Fibroblast of skin of left quadriceps (primary cell): Measurements from ENCODE around the gene LGSN.
"Not testable (repeated sequence)": the region's sequence is repeated elsewhere in the genome, so short reads cannot be mapped to it uniquely, and the experiment has no call there.

Experiments
- DNase-seq, 2 experiments: peaks; one replicate each; pipeline ENCODE4 v3.0.0-alpha.2; 2013; ENCODE audit warnings: low read depth in 2 of 2

LGSN gene

GRCh38 chr6:63319939-63320338 is at the start of gene LGSN:
Gene LGSN (minus strand): TSS chr6:63319983. CDS start chr6:63319943, 40 bp downstream.
- DNase-seq: no peak

GRCh38 chr6:63368347-63368746 is 48.6 kb upstream of the LGSN start:
- DNase-seq: no peak

DNA sequence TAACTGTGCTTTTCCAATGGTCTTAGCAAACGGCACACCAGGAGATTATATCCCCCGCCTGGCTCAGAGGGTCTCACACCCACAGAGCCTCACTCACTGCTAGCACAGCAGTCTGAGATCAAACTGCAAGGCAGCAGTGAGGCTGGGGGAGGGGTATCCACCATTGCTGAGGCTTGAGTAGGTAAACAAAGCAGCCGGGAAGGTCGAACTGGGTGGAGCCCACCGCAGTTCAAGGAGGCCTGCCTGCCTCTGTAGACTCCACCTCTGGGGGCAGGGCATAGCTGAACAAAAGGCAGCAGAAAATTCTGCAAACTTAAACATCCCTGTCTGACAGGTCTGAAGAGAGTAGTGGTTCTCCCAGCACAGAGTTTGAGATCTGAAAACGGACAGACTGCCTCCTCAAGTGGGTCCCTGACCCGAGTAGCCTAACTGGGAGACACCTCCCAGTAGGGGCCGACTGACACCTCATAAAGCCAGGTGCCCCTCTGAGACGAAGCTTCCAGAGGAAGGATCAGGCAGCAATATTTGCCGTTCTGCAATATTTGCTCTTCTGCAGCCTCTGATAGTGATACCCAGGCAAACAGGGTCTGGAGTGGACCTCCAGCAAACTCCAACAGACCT is 42.8 kb upstream of the LGSN start:
- not testable (repeated sequence) for DNase-seq

DNA sequence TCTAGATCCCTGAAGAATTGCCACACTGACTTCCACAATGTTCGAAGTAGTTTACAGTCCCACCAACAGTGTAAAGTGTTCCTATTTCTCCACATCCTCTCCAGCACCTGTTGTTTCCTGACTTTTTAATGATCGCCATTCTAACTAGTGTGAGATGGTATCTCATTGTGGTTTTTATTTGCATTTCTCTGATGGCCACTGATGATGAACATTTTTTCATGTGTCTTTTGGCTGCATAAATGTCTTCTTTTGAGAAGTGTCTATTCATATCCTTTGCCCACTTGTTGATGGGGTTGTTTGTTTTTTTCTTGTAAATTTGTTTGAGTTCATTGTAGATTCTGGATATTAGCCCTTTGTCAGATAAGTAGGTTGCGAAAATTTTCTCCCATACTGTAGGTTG is 37.6 kb upstream of the LGSN start:
- DNase-seq: not testable (repeated sequence)

- no peak for DNase-seq
These were observed 35.8 kb upstream of the LGSN start for GRCh38 chr6:63355632-63356031.

DNA sequence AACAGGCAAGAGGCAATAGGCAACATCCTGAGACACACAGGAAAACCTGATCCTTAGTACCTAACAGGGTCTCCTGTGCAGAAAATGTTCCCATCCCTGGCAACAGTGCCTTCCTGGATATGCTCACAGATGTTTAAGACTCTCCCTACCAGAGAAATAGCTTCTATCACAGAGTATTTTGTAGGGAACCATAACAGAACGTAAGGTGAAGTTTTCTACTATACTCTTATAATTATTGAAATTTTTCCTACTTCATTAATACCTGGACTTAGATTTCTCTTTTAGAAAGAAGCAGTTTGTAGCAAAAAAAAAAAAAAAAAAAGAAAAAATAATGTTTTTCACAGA is 33.5 kb upstream of the LGSN start:
- no peak for DNase-seq

DNA sequence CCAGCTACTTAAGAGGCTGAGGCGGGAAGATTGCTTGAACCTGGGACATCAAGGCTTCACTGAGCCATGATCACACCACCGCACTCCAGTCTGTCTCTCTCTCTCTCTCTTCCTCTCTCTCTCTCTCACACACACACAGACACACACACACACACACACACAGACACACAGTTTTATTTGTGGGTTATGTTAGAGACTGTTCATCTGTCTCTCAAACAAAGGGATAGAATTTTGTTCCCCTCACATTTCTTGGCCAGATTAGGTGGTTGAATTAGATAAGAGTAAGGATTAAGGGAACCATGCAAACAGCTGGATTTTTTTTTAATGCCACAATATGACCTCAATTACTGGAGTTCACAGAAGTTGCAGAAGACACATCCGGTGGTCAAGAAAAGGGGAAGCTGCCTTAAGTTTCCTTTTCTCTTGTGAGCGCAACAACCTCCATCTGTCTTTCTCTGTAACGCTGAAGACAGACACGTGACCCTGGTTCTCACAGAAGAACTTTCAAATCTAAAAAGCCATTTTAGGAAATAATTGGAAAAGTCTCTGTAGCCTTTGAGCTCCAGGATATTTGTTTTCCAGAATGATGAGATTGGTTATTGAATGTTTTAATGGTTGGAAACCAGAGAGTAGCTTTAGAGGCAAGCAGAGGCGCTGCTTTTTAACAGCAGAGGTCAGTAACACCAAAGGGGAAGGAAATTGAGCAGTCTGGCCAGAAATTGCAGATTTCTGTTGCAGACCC is 32.9 kb upstream of the LGSN start:
- DNase-seq: peak; percentile 10 to 13

DNA sequence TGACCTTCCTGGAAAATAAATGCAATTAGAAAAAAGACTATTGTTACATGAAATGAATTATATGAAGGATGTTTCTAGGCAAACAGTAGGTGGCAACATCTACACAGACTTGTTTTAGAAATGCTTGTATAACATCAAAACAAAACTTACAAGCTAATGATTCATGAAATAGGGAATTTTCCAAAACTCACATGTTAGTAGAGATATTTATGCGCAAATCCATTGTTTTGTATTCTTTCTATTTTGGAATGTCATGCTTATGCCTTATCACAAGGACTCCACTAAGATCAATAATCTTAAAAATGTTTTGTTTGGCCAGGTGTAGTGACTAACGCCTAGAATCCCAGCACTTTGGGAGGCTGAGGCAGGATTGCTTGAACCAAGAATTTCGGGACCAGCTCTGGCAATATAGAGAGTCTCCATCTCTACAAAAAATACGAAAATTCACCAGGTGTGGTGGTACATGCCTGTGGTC is 32.3 kb upstream of the LGSN start:
- DNase-seq: peak; percentile 21 to 27

DNA sequence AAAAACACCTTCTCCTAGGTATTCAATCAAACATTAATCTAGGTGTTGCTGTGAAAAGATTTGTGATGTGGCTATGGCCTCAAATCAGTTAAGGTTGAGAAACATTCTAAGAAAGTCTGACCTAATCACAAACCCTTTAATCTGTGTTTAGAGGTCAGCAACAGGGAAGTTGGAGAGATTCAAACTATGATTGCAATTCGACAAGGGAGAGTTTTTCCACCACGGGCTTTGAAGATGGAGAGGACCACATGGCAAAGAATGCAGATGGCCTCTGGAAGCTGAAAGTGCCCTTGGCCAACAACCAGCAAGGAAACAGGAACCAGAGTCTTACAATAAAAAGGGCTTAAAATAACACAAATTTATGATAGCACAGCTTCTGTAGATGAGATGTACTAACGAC is 29.6 kb upstream of the LGSN start:
- no peak for DNase-seq

GRCh38 chr6:63348836-63349235 is 29.1 kb upstream of the LGSN start:
- no peak for DNase-seq

GRCh38 chr6:63347599-63347998 is 27.8 kb upstream of the LGSN start:
- DNase-seq: peak; percentile 68 to 72

- no peak for DNase-seq
These were observed 26.5 kb upstream of the LGSN start for GRCh38 chr6:63346217-63346835.

DNA sequence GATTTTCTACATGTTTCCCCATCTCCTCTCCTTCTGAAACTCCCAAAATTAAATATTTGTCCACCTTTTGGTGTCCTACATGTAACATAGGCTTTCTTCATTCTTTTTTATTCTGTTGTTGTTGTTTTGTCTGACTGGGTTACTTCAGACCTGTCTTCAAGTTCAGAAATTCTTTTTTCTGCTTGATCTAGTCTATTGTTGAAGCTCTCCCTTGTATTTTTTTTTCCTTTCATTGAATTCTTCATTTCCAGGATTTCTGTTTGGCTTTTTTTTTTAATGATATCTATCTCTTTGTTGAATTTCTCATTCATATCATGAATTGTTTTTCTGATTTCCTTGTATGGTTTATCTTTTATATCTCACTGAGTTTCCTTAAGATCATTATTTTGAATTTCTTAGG is 20.6 kb upstream of the LGSN start:
- no peak for DNase-seq

GRCh38 chr6:63334652-63335051 is 14.9 kb upstream of the LGSN start:
- DNase-seq: not testable (repeated sequence)

GRCh38 chr6:63333440-63333839 is 13.7 kb upstream of the LGSN start:
- DNase-seq: no peak

GRCh38 chr6:63326630-63327029 is 6.8 kb upstream of the LGSN start:
- not testable (repeated sequence) for DNase-seq

GRCh38 chr6:63322981-63323380 is 3.2 kb upstream of the LGSN start:
- no peak for DNase-seq

GRCh38 chr6:63321821-63322220 is 2.0 kb upstream of the LGSN start:
- no peak for DNase-seq

DNA sequence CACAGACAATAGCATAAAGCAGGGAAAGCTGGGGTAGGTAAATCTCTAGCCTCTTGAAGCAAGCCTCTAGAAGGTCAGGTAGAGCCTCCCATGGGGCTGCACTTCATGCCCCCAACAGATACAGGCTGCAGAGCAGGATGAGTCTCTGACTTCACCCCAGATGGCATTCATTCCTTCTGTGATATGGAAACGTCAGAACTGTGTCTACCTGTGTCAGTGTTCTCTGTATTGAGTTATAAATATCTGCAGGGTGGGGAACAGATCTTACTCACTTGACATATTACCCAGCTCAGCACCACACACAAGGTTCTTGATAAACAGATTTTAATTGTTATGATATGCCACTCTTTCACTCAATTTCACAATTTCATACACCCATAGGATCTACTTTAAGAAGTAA is 2.1 kb downstream of the LGSN start:
- DNase-seq: no peak

GRCh38 chr6:63316113-63316512 is 3.7 kb downstream of the LGSN start:
- DNase-seq: no peak

DNA sequence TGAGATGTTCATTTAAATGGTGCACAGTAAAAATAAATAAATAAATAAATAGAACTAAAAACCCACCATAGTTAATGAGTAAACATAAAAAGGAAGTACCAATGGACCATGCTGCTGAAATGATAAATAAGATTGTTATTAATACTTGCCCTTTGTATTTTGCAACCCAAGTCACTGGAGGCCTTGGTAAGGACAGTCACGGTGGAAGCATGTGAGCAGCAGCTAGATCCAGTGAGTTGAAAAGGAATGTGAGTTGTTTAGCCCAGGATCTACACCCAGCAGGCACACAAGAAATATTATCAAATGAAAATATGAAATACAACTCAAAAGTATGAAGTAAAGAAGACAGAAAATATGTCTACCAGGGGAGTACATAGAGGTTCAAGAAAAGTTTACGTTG is 6.7 kb downstream of the LGSN start:
- DNase-seq: no peak

DNA sequence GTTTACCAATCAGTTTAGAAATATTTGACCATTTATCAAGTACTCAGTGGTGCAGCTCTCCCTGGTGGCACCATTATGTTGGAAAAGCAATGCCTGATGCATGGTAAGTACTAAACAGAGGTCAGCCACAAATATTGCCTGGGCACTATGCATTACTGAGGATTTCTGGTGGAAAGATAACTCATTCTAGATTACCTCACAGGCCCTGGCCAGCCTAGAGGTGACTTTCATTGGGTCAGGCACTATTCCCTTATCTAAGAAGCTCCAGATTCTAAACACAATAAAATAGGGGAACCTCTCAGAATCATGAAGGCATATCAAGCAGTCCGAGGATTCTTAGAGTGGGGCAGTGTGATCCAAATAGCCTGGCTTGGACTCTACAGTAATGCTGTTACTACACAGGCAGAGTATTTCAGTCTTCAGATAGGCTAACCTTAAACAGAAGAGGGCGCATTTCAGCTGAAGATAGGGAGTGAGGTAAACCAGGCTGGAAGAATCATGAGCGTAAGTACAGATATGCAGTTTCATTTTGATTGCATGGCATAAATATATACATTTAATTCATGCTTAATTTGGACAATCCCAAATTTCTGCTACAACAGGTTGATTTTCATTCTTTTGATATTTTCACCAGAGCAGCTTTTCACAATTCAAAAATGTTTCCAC is 12.1 kb downstream of the LGSN start:
- peak; percentile 11 to 15 for DNase-seq

- no peak for DNase-seq
These were observed 13.4 kb downstream of the LGSN start for GRCh38 chr6:63306420-63306819.
